Vagina (tissue), 2 donors: Measurements from ENCODE around the gene CPVL.

Experiments
- POLR2A ChIP-seq, 2 donors: fragments of 450-650 bp; IDR thresholded peaks; one replicate each; pipeline ENCODE4 v1.6.1; 2017; ENCODE audit warnings: antibody characterized with exemption in 2 of 2, mild to moderate bottlenecking in 2 of 2, moderate library complexity in 2 of 2
- POLR2AphosphoS5 ChIP-seq, 2 donors: sonication (generic); formaldehyde crosslinking; IDR thresholded peaks; one replicate each; pipeline ENCODE4 v1.9.0; 2017; ENCODE audit warnings: antibody characterized with exemption in 2 of 2, mild to moderate bottlenecking in 2 of 2, low read depth in 1 of 2; ENCODE audit not compliant: insufficient read depth in 1 of 2
- TF ChIP-seq, protein P1 (sequence below), 3 experiments: fragments of 450-650 bp in 2 of 3; fragments of 200-600 bp in 1 of 3; sonication (generic) in 1 of 3; IDR thresholded peaks; one replicate each; pipeline ENCODE4 v1.5.1; 2017 to 2019; ENCODE audit warnings: antibody characterized with exemption in 3 of 3, mild to moderate bottlenecking in 2 of 3, moderate library complexity in 2 of 3

- TF ChIP-seq POLR2AphosphoS5 (IDR thresholded peaks at IDR 0.05; ENCODE audit: insufficient read depth in 1 of 2, low read depth in 1 of 2): no peak
- TF ChIP-seq, protein P1, sequence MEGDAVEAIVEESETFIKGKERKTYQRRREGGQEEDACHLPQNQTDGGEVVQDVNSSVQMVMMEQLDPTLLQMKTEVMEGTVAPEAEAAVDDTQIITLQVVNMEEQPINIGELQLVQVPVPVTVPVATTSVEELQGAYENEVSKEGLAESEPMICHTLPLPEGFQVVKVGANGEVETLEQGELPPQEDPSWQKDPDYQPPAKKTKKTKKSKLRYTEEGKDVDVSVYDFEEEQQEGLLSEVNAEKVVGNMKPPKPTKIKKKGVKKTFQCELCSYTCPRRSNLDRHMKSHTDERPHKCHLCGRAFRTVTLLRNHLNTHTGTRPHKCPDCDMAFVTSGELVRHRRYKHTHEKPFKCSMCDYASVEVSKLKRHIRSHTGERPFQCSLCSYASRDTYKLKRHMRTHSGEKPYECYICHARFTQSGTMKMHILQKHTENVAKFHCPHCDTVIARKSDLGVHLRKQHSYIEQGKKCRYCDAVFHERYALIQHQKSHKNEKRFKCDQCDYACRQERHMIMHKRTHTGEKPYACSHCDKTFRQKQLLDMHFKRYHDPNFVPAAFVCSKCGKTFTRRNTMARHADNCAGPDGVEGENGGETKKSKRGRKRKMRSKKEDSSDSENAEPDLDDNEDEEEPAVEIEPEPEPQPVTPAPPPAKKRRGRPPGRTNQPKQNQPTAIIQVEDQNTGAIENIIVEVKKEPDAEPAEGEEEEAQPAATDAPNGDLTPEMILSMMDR (IDR thresholded peaks at IDR 0.05): no peak
- TF ChIP-seq POLR2A (IDR thresholded peaks at IDR 0.05): no peak
Measured at GRCh38 chr7:29022291-29022988, 123.9 kb downstream of the CPVL start.
